Memory B cell (primary cell): Measurements from ENCODE around the gene ALKBH3.

ENCODE experiments used
- ATAC-seq: fragments of 150-1000 bp; cut with Tn5 transposase; 2 replicates; pipeline ENCODE4 v1.10.0; 2021; ENCODE audit warnings: low read depth, mild to moderate bottlenecking, moderate library complexity
- DNase-seq, 2 donors: peaks; one replicate each; pipeline ENCODE4 v3.0.0; 2022; ENCODE audit warnings: low spot score in 2 of 2
- H3K27ac Mint-ChIP-seq: one replicate; pipeline ENCODE4 v1.8.0; 2022; ENCODE audit warnings: mild to moderate bottlenecking, moderate library complexity, mixed read lengths
- H3K27me3 Mint-ChIP-seq: one replicate; pipeline ENCODE4 v1.8.0; 2022; ENCODE audit warnings: mixed read lengths
- H3K36me3 Mint-ChIP-seq: one replicate; pipeline ENCODE4 v1.8.0; 2022; ENCODE audit warnings: mild to moderate bottlenecking, mixed read lengths
- H3K4me1 Mint-ChIP-seq: one replicate; pipeline ENCODE4 v1.8.0; 2022; ENCODE audit warnings: mixed read lengths
- H3K4me3 Mint-ChIP-seq: one replicate; pipeline ENCODE4 v1.8.0; 2022; ENCODE audit warnings: mild to moderate bottlenecking, moderate library complexity, mixed read lengths
- H3K9me3 Mint-ChIP-seq: one replicate; pipeline ENCODE4 v1.8.0; 2022; ENCODE audit warnings: mixed read lengths

The ALKBH3 gene

DNA sequence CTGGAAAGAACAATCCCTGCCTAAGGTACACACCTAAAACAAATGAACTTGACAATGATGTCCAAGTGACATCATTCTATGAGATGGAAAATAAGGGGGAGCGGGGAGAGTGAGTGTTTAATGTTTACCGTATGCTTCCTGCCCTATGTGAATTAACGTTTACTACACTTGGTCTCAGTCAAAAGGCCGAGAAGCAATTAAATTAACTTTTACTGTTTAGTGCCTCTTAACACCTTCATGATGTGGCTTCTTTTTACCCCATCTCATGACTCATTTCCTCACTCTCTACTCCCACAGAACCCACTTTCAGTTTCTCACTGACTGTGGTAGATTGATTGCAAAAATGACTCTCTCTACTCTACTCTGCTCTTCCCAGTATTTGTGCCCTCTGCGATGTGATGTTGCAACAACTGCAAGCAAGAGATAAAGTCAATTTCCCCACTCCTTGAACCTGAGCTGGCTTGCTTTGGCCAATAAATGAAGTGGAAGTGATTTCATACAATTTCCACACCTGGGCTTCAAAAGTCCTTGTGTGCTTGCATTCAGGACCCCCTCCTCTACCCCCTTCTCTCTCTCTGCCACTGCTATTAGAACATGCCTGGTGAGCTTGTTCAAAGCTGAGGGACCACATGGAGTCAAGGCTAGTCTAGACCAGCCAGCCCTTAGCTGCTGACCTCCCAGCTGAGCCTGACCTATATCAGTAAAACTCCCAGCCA lies 11.6 kb upstream of the ALKBH3 start:
- DNase-seq, result no peak
- Mint-ChIP-seq H3K27ac (no peak overlapping the region), H3K27me3 (peaks cover 24% of the 10 kb centered on the region), H3K4me3 (no peak overlapping the region), H3K4me1 (no peaks in the 10 kb centered on the region), H3K9me3 (peaks cover 3% of the 10 kb centered on the region), H3K36me3 (peaks cover 2% of the 10 kb centered on the region)
- ATAC-seq, result peak; percentile 60

GRCh38 chr11:43871051-43871450 lies 9.6 kb upstream of the ALKBH3 start:
- Mint-ChIP-seq H3K36me3 (peaks cover 2% of the 10 kb centered on the region), H3K4me3 (no peak overlapping the region), H3K9me3 (peaks cover 3% of the 10 kb centered on the region), H3K27ac (no peak overlapping the region), H3K27me3 (peaks cover 28% of the 10 kb centered on the region), H3K4me1 (no peaks in the 10 kb centered on the region)
- ATAC-seq, result no peak
- no peak for DNase-seq

DNA sequence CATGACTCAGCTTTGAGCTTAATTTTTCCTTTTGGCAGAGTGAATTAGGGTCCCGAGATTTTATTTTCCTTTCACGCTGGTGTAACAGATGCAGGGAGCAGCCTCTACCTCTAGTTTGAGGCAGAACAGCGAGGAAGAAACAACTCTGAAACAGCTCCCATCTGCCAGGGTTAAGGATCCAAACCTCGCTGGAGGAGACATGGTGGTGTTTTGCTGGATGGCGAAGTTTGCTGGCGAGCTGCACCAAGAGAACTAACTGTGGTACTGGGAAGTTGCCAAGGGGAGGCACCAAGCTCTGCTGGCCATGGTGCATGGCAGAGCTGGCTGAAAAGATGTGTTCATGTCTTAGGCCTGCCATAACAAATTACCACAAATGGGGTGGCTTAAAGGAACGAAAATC lies 7.6 kb upstream of the ALKBH3 start:
- Mint-ChIP-seq H3K4me3 (no peak overlapping the region), H3K27ac (no peak overlapping the region), H3K27me3 (peaks cover 27% of the 10 kb centered on the region), H3K4me1 (no peaks in the 10 kb centered on the region), H3K9me3 (no peaks in the 10 kb centered on the region), H3K36me3 (no peaks in the 10 kb centered on the region)
- DNase-seq (no peak), ATAC-seq (no peak)

DNA sequence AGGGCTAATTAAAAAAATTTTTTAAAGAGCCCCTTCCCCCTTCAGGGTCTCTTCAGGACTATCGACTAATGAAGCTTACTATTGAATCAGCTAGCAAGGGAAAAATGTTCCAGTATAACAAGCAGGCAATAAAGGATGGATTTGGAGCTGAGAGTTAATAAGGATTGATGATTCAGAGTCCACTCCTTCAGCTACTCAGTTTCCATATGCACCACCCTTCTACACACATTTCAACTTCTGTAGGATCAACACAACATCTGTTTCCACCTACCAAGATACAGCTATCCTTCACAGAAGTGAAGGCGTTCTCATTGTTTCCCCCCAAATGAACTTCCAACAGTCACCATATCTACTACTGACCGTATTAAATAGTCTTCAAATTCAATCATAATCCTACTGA lies 6.6 kb upstream of the ALKBH3 start:
- Mint-ChIP-seq H3K27me3 (peaks cover 29% of the 10 kb centered on the region), H3K27ac (no peak overlapping the region), H3K9me3 (no peaks in the 10 kb centered on the region), H3K4me1 (no peaks in the 10 kb centered on the region), H3K4me3 (no peak overlapping the region), H3K36me3 (peaks cover 3% of the 10 kb centered on the region)
- no peak for ATAC-seq
- no peak for DNase-seq

DNA sequence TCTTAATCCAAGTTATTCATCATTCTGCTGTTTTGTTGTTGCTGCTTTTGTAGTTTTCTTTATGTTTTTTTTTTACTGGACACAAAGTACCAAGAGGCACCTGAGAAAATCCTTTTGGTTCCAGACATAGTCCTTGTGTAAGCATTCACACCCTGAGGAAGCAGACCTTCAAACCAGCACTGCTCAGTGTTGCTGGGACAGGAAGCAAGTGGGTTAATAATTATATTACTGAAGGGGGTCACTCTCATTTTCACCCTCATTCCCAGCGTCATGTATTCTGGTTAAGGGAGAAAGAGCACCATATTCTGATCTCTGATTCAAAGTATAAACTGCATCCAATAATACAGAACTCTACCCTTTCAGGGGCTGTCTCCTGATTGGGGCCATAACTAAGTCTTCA lies 5.9 kb upstream of the ALKBH3 start:
- no peak for ATAC-seq
- H3K36me3 Mint-ChIP-seq, result peaks cover 3% of the 10 kb centered on the region
- no peaks in the 10 kb centered on the region for H3K9me3 Mint-ChIP-seq
- peaks cover 24% of the 10 kb centered on the region for H3K27me3 Mint-ChIP-seq
- H3K4me3 Mint-ChIP-seq, result no peak overlapping the region
- no peak overlapping the region for H3K27ac Mint-ChIP-seq
- H3K4me1 Mint-ChIP-seq, result no peaks in the 10 kb centered on the region
- no peak for DNase-seq

GRCh38 chr11:43879789-43880639 lies 617 bp upstream of the ALKBH3 start:
- Mint-ChIP-seq H3K9me3 (peaks cover 2% of the 10 kb centered on the region), H3K36me3 (peaks cover 19% of the 10 kb centered on the region), H3K27ac (peak overlapping the region; percentile 78), H3K4me3 (peak overlapping the region; percentile 87), H3K27me3 (peaks cover 13% of the 10 kb centered on the region), H3K4me1 (peaks cover 10% of the 10 kb centered on the region)
- DNase-seq (no peak), ATAC-seq (peak; percentile 4)

DNA sequence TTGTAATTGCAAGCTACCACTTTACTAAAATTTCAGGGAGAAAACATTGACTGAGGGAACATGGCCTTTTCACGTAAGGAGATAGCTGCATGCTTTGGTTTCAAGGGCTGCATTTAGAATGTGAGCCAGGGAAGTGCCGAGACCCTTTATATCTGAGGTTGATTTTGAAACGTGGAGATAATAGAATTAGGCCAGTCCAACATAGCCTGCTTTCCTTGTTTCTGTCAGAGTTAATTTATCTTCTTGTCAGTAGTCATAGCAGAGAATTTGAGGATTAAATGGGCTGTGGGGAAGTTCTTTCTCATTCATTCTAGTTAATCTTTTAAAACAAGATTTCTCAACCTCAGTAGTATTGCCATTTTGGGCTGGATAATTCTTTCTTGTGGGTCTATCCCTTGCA lies 12.2 kb downstream of the ALKBH3 start:
- Mint-ChIP-seq H3K27ac (no peak overlapping the region), H3K36me3 (peaks cover 49% of the 10 kb centered on the region), H3K27me3 (no peaks in the 10 kb centered on the region), H3K4me3 (no peak overlapping the region), H3K4me1 (peaks cover 7% of the 10 kb centered on the region), H3K9me3 (no peaks in the 10 kb centered on the region)
- no peak for ATAC-seq
- no peak for DNase-seq

- ATAC-seq, result no peak
- Mint-ChIP-seq H3K36me3 (peaks cover 59% of the 10 kb centered on the region), H3K4me3 (no peak overlapping the region), H3K27ac (no peak overlapping the region), H3K4me1 (peaks cover 7% of the 10 kb centered on the region), H3K27me3 (no peaks in the 10 kb centered on the region), H3K9me3 (no peaks in the 10 kb centered on the region)
- DNase-seq, result no peak
Observed at GRCh38 chr11:43894546-43894945, 13.9 kb downstream of the ALKBH3 start.

- Mint-ChIP-seq H3K4me3 (no peak overlapping the region), H3K27me3 (no peaks in the 10 kb centered on the region), H3K4me1 (peaks cover 5% of the 10 kb centered on the region), H3K27ac (no peak overlapping the region), H3K9me3 (no peaks in the 10 kb centered on the region), H3K36me3 (peaks cover 50% of the 10 kb centered on the region)
- no peak for DNase-seq
- ATAC-seq, result no peak
Observed at GRCh38 chr11:43895601-43896000, 15.0 kb downstream of the ALKBH3 start.

- H3K36me3 Mint-ChIP-seq, result peaks cover 48% of the 10 kb centered on the region
- H3K27ac Mint-ChIP-seq, result no peak overlapping the region
- no peaks in the 10 kb centered on the region for H3K27me3 Mint-ChIP-seq
Observed at GRCh38 chr11:43898574-43898973, 17.9 kb downstream of the ALKBH3 start.

GRCh38 chr11:43899094-43899493 lies 18.5 kb downstream of the ALKBH3 start:
- no peak overlapping the region for H3K4me3 Mint-ChIP-seq
- no peak overlapping the region for H3K27ac Mint-ChIP-seq
- DNase-seq, result no peak
- H3K9me3 Mint-ChIP-seq, result no peaks in the 10 kb centered on the region
- peaks cover 51% of the 10 kb centered on the region for H3K36me3 Mint-ChIP-seq
- H3K27me3 Mint-ChIP-seq, result no peaks in the 10 kb centered on the region
- no peak for ATAC-seq
- peaks cover 3% of the 10 kb centered on the region for H3K4me1 Mint-ChIP-seq

More at GRCh38 chr11:43898574-43898973, 17.9 kb downstream of the ALKBH3 start:
- Mint-ChIP-seq H3K4me1 (peaks cover 3% of the 10 kb centered on the region), H3K4me3 (no peak overlapping the region), H3K9me3 (no peaks in the 10 kb centered on the region)
- ATAC-seq, result no peak
- no peak for DNase-seq

GRCh38 chr11:43901551-43901950 lies 20.9 kb downstream of the ALKBH3 start:
- Mint-ChIP-seq H3K4me3 (no peak overlapping the region), H3K9me3 (no peaks in the 10 kb centered on the region), H3K27ac (no peak overlapping the region), H3K36me3 (peaks cover 40% of the 10 kb centered on the region), H3K27me3 (no peaks in the 10 kb centered on the region), H3K4me1 (no peaks in the 10 kb centered on the region)
- DNase-seq (no peak), ATAC-seq (no peak)

DNA sequence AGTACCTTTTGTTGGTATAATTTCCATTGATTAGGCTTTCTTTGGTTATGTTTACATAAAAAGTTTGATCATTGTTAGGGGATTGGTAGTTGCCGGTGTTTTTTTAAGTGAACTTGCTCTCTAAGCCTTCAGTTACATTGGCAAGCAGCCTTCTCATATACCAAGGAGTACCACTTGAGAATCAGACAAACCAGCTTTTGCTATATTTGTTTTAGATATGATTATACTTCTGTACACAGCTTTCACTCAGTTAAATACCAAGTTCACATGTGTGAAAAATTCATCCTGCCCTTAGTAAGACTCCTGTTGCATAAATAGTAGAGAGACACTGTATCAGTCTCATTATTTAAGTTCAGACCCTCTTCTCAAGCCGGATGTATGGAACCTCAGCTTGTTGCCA lies 22.4 kb downstream of the ALKBH3 start:
- DNase-seq (no peak), ATAC-seq (no peak)
- peaks cover 40% of the 10 kb centered on the region for H3K36me3 Mint-ChIP-seq

GRCh38 chr11:43903969-43904368 lies 23.3 kb downstream of the ALKBH3 start:
- H3K27ac Mint-ChIP-seq, result no peak overlapping the region
- H3K4me1 Mint-ChIP-seq, result peaks cover 4% of the 10 kb centered on the region
- ATAC-seq (no peak), DNase-seq (no peak)
- H3K36me3 Mint-ChIP-seq, result peaks cover 38% of the 10 kb centered on the region
- no peaks in the 10 kb centered on the region for H3K27me3 Mint-ChIP-seq
- H3K9me3 Mint-ChIP-seq, result no peaks in the 10 kb centered on the region
- no peak overlapping the region for H3K4me3 Mint-ChIP-seq

More for the DNA sequence above, 22.4 kb downstream of the ALKBH3 start:
- H3K27ac Mint-ChIP-seq, result no peak overlapping the region
- no peaks in the 10 kb centered on the region for H3K9me3 Mint-ChIP-seq
- no peak overlapping the region for H3K4me3 Mint-ChIP-seq
- peaks cover 4% of the 10 kb centered on the region for H3K4me1 Mint-ChIP-seq
- no peaks in the 10 kb centered on the region for H3K27me3 Mint-ChIP-seq
